Neuronal stem cell (in vitro differentiated cells): ENCODE measurements around the gene GAD1.
A peak's percentile ranks its signal among the peaks of the same experiment; 100 is the strongest.

Experiments
- DNase-seq: peaks from one replicate; pipeline ENCODE4 v3.0.0-alpha.2; 2013; ENCODE audit warnings: low spot score
- H2AFZ ChIP-seq: one replicate; pipeline ENCODE4 v1.6.1; 2013; ENCODE audit warnings: mild to moderate bottlenecking, low read length, inconsistent platforms
- H2AK5ac ChIP-seq: 2 replicates; pipeline ENCODE4 v1.6.1; 2013; ENCODE audit warnings: low read depth, mild to moderate bottlenecking, inconsistent platforms, low read length, moderate library complexity, mixed read lengths
- H2BK120ac ChIP-seq: 2 replicates; pipeline ENCODE4 v1.6.1; 2013; ENCODE audit warnings: low read depth, mild to moderate bottlenecking, inconsistent platforms, low read length, moderate library complexity, mixed read lengths
- H2BK12ac ChIP-seq: one replicate; pipeline ENCODE4 v1.6.1; 2013; ENCODE audit warnings: low read length, inconsistent platforms
- H2BK15ac ChIP-seq: 2 replicates; pipeline ENCODE4 v1.6.1; 2013; ENCODE audit warnings: mild to moderate bottlenecking, low read length, inconsistent platforms, mixed read lengths
- H2BK5ac ChIP-seq: one replicate; pipeline ENCODE4 v1.6.1; 2013; ENCODE audit warnings: inconsistent platforms, mild to moderate bottlenecking, low read length, moderate library complexity
- H3K14ac ChIP-seq: one replicate; pipeline ENCODE4 v1.6.1; 2013; ENCODE audit warnings: low read length, inconsistent platforms
- H3K18ac ChIP-seq: 2 replicates; pipeline ENCODE4 v1.6.1; 2013; ENCODE audit warnings: low read length, inconsistent platforms
- H3K23ac ChIP-seq: 2 replicates; pipeline ENCODE4 v1.6.1; 2013; ENCODE audit warnings: low read depth, mild to moderate bottlenecking, mixed read lengths, low read length, inconsistent platforms; ENCODE audit not compliant: poor library complexity
- H3K27ac ChIP-seq: replicated peaks from 3 replicates; pipeline ENCODE4 v1.5.1; 2013; ENCODE audit warnings: low read length, inconsistent platforms
- H3K27me3 ChIP-seq, 3 experiments: 2 replicates each; pipeline ENCODE4 v1.6.1; 2013; ENCODE audit warnings: low read length in 3 of 3, mild to moderate bottlenecking in 2 of 3, inconsistent platforms in 1 of 3, low read depth in 1 of 3, mixed read lengths in 1 of 3, moderate library complexity in 1 of 3; ENCODE audit not compliant: control insufficient read depth in 3 of 3, insufficient read depth in 3 of 3
- H3K36me3 ChIP-seq, 2 donors: replicated peaks in 1 of 2; 2 replicates each; pipeline ENCODE4 v1.6.1; 2013; ENCODE audit warnings: low read length in 2 of 2; ENCODE audit not compliant: control insufficient read depth in 2 of 2, insufficient read depth in 2 of 2
- H3K4ac ChIP-seq: 2 replicates; pipeline ENCODE4 v1.6.1; 2013; ENCODE audit warnings: inconsistent platforms, mild to moderate bottlenecking, low read length, moderate library complexity
- H3K4me1 ChIP-seq, 2 donors: 1 replicate in 1 of 2; 2 replicates in 1 of 2; pipeline ENCODE4 v1.6.1; 2013; ENCODE audit warnings: low read length in 2 of 2, low read depth in 1 of 2; ENCODE audit not compliant: control insufficient read depth in 2 of 2, insufficient read depth in 1 of 2
- H3K4me2 ChIP-seq: one replicate; pipeline ENCODE4 v1.6.1; 2013; ENCODE audit warnings: mild to moderate bottlenecking, low read length, inconsistent platforms; ENCODE audit not compliant: insufficient read depth, poor library complexity, severe bottlenecking
- H3K4me3 ChIP-seq, 2 donors: 2 replicates each; pipeline ENCODE4 v1.5.1; 2013; ENCODE audit warnings: low read length in 2 of 2, mild to moderate bottlenecking in 2 of 2, inconsistent platforms in 1 of 2, moderate library complexity in 1 of 2
- H3K79me1 ChIP-seq: one replicate; pipeline ENCODE4 v1.6.1; 2013; ENCODE audit warnings: low read depth, mild to moderate bottlenecking, inconsistent platforms, low read length, moderate library complexity
- H3K9ac ChIP-seq: one replicate; pipeline ENCODE4 v1.6.1; 2013; ENCODE audit warnings: mild to moderate bottlenecking, low read depth, low read length, inconsistent platforms; ENCODE audit not compliant: poor library complexity
- H3K9me3 ChIP-seq, 2 donors: replicated peaks in 1 of 2; 2 replicates each; pipeline versions ENCODE3 to v1.6.1; 2013; ENCODE audit warnings: low read length in 2 of 2, mild to moderate bottlenecking in 2 of 2, inconsistent platforms in 1 of 2, low read depth in 1 of 2, mixed read lengths in 1 of 2, moderate library complexity in 1 of 2; ENCODE audit not compliant: control insufficient read depth in 2 of 2, insufficient read depth in 1 of 2
- H4K8ac ChIP-seq: one replicate; pipeline ENCODE4 v1.6.1; 2013; ENCODE audit warnings: low read depth, mild to moderate bottlenecking, inconsistent platforms, low read length, moderate library complexity
- H4K91ac ChIP-seq: one replicate; pipeline ENCODE4 v1.6.1; 2013; ENCODE audit warnings: low read length, low read depth, mild to moderate bottlenecking, inconsistent platforms; ENCODE audit not compliant: poor library complexity
- WGBS, 2 donors: extraction: QIAGEN DNeasy Blood & Tissue Kit; methylation state at CpG; one replicate each; pipeline ENCODE4 v1.1.7; 2013; ENCODE audit warnings: missing lambda C conversion rate in 2 of 2, mixed read lengths in 1 of 2; ENCODE audit not compliant: insufficient read length in 2 of 2, insufficient replicate concordance in 1 of 2; ENCODE audit errors: extremely low coverage in 2 of 2; 5-methylcytosine and 5-hydroxymethylcytosine counted together

The GAD1 gene

GRCh38 chr2:170819680-170820664 lies 3.3 kb downstream of the GAD1 start:
- Histone ChIP-seq H2AFZ (no peak overlapping the region), H3K9me3 (peaks cover 0 to 3% of the 10 kb centered on the region in 2 donors), H3K79me1 (no peaks in the 10 kb centered on the region), H3K23ac (no peak overlapping the region), H3K36me3 (no peaks in the 10 kb centered on the region), H3K4me3 (no peak overlapping the region), H3K4ac (no peak overlapping the region), H3K27ac (no peak overlapping the region), H2BK5ac (no peak overlapping the region), H3K4me2 (no peak overlapping the region), H3K9ac (no peak overlapping the region), H2AK5ac (peak overlapping the region; percentile 89), H2BK120ac (no peak overlapping the region), H2BK15ac (no peak overlapping the region), H3K14ac (no peak overlapping the region), H3K27me3 (peaks cover 43 to 96% (median 96%) of the 10 kb centered on the region in 3 experiments), H3K18ac (peak overlapping the region; percentile 71), H4K91ac (no peak overlapping the region), H2BK12ac (no peak overlapping the region), H3K4me1 (peaks cover 22 to 23% of the 10 kb centered on the region in 2 donors), H4K8ac (no peak overlapping the region)
- WGBS, 2 donors, result no CpG with 5 or more reads among the region's 45 CpGs
- DNase-seq, result peak; percentile 31

GRCh38 chr2:170820757-170821530 lies 4.3 kb downstream of the GAD1 start:
- no peak overlapping the region for H3K27ac ChIP-seq
- no peak overlapping the region for H3K9ac ChIP-seq
- H4K8ac ChIP-seq, result no peak overlapping the region
- H3K79me1 ChIP-seq, result no peaks in the 10 kb centered on the region
- no peak for DNase-seq
- no peak overlapping the region for H3K14ac ChIP-seq
- no peak overlapping the region for H2BK120ac ChIP-seq
- H3K27me3 ChIP-seq, result peaks cover 39 to 98% (median 92%) of the 10 kb centered on the region in 3 experiments
- WGBS, 2 donors, result no CpG with 5 or more reads among the region's 18 CpGs
- peaks cover 21 to 23% of the 10 kb centered on the region in 2 donors for H3K4me1 ChIP-seq
- peaks cover 0 to 3% of the 10 kb centered on the region in 2 donors for H3K9me3 ChIP-seq
- no peak overlapping the region for H3K4ac ChIP-seq
- H2AFZ ChIP-seq, result no peak overlapping the region
- no peak overlapping the region for H2AK5ac ChIP-seq
- no peak overlapping the region for H2BK5ac ChIP-seq
- H3K36me3 ChIP-seq, result no peaks in the 10 kb centered on the region
- H3K4me2 ChIP-seq, result no peak overlapping the region
- no peak overlapping the region for H3K18ac ChIP-seq
- H3K4me3 ChIP-seq, result no peak overlapping the region
- no peak overlapping the region for H4K91ac ChIP-seq
- no peak overlapping the region for H2BK15ac ChIP-seq
- H2BK12ac ChIP-seq, result no peak overlapping the region
- no peak overlapping the region for H3K23ac ChIP-seq

- H3K4me1 ChIP-seq, result peaks cover 17 to 22% of the 10 kb centered on the region in 2 donors
- no peak for DNase-seq
- no peak overlapping the region for H3K4me3 ChIP-seq
- no peak overlapping the region for H2AK5ac ChIP-seq
- no CpG with 5 or more reads among the region's 40 CpGs for WGBS, 2 donors
- H3K79me1 ChIP-seq, result no peaks in the 10 kb centered on the region
- H3K9me3 ChIP-seq, result peaks cover 0 to 3% of the 10 kb centered on the region in 2 donors
- no peak overlapping the region for H4K91ac ChIP-seq
- no peaks in the 10 kb centered on the region for H3K36me3 ChIP-seq
- H3K9ac ChIP-seq, result no peak overlapping the region
- H3K27me3 ChIP-seq, result peaks cover 36 to 94% (median 85%) of the 10 kb centered on the region in 3 experiments
- H3K18ac ChIP-seq, result peak overlapping the region; percentile 82
- no peak overlapping the region for H3K23ac ChIP-seq
- no peak overlapping the region for H2BK15ac ChIP-seq
- peak overlapping the region; percentile 90 for H2AFZ ChIP-seq
- H2BK120ac ChIP-seq, result no peak overlapping the region
- no peak overlapping the region for H3K14ac ChIP-seq
- no peak overlapping the region for H3K4ac ChIP-seq
- no peak overlapping the region for H2BK12ac ChIP-seq
- H4K8ac ChIP-seq, result no peak overlapping the region
- H3K27ac ChIP-seq, result no peak overlapping the region
- peak overlapping the region; percentile 94 for H3K4me2 ChIP-seq
- no peak overlapping the region for H2BK5ac ChIP-seq
Measured at GRCh38 chr2:170821531-170822289, 5.0 kb downstream of the GAD1 start.
